Measurements from ENCODE around the gene UMODL1.

Gene UMODL1

DNA sequence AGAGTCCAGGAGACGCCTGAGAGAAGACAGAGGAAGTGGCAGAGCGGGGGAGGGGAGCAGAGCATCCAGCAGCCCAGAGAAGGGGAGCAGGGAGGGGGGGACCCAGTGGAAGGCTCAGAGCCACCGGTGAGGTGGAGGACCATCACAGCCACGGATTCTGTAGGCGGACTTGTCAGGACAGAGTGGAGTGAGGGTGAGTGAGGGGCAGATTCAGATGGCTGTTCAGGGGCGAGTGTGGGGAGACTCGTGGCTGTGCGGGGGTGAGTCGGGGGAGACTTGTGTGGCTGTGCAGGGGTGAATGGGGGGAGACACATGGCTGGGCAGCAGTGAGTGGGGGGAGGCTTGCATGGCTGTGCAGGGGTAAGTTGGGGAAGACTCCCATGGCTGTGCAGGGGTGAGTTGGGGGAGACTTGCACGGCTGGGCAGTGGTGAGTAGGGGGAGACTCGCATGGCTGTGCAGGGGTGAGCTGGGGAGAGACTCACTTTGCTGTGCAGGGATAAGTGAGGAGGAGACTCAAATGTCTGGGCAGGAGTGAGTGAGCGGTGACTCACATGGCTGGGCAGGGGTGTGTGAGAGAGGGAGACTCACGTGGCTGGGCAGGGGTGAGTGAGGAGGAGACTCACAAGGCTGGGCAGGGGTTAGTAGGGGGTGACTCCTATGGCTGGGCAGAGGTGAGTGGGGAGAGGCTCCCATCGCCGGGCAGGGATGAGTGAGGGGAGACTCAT lies 91.0 kb downstream of the UMODL1 start:
- Histone ChIP-seq H3K9ac (no peak overlapping the region), H3K79me2 (no peaks in the 10 kb centered on the region), H3K36me3 (ENCODE audit: control insufficient read depth, insufficient read depth, low read length) (no peaks in the 10 kb centered on the region), H3K27ac (no peak overlapping the region), H3K9me3 (ENCODE audit: control insufficient read depth, low read length) (no peaks in the 10 kb centered on the region), H3K4me2 (ENCODE audit: low read length) (no peak overlapping the region), H2AFZ (no peak overlapping the region), H3K4me1 (no peaks in the 10 kb centered on the region), H3K4me3 (ENCODE audit: low read depth, low read length) (no peak overlapping the region), H3K27me3 (ENCODE audit: control insufficient read depth, insufficient read depth, low read length) (no peaks in the 10 kb centered on the region)
- TF ChIP-seq, protein P1, sequence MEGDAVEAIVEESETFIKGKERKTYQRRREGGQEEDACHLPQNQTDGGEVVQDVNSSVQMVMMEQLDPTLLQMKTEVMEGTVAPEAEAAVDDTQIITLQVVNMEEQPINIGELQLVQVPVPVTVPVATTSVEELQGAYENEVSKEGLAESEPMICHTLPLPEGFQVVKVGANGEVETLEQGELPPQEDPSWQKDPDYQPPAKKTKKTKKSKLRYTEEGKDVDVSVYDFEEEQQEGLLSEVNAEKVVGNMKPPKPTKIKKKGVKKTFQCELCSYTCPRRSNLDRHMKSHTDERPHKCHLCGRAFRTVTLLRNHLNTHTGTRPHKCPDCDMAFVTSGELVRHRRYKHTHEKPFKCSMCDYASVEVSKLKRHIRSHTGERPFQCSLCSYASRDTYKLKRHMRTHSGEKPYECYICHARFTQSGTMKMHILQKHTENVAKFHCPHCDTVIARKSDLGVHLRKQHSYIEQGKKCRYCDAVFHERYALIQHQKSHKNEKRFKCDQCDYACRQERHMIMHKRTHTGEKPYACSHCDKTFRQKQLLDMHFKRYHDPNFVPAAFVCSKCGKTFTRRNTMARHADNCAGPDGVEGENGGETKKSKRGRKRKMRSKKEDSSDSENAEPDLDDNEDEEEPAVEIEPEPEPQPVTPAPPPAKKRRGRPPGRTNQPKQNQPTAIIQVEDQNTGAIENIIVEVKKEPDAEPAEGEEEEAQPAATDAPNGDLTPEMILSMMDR (IDR thresholded peaks at IDR 0.05): no peak

- no peak overlapping the region for H3K4me3 ChIP-seq (ENCODE audit: low read depth, low read length)
- no peaks in the 10 kb centered on the region for H3K27me3 ChIP-seq (ENCODE audit: control insufficient read depth, insufficient read depth, low read length)
- H3K4me2 ChIP-seq (ENCODE audit: low read length): no peak overlapping the region
- H3K27ac ChIP-seq: no peak overlapping the region
- no peaks in the 10 kb centered on the region for H3K36me3 ChIP-seq (ENCODE audit: control insufficient read depth, insufficient read depth, low read length)
- TF ChIP-seq, protein P1 (IDR thresholded peaks at IDR 0.05): no peak
- no peak overlapping the region for H3K9ac ChIP-seq
- no peaks in the 10 kb centered on the region for H3K9me3 ChIP-seq (ENCODE audit: control insufficient read depth, low read length)
- H2AFZ ChIP-seq: no peak overlapping the region
- no peaks in the 10 kb centered on the region for H3K79me2 ChIP-seq
- H3K4me1 ChIP-seq: no peaks in the 10 kb centered on the region
Measured at GRCh38 chr21:42162831-42163510, 91.9 kb downstream of the UMODL1 start.

DNA sequence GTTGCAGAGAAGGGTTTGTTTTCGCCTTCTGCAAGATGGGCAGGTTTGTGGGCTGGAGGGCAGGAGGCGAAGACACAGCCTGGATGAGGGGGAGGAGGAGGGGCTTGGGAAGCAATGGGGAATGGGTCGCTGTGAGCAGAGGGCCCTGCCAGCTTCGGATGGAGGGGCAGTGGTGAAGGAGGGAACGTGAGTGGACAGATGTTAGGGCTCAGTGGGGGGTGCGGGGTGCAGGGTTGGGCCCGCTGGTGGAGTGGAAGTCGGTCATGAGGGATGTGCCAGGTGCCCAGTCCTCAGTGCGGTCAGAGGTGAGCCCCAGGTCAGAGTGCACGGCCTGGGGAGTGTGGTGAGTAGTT lies 92.4 kb downstream of the UMODL1 start:
- Histone ChIP-seq H2AFZ (no peak overlapping the region), H3K9me3 (ENCODE audit: control insufficient read depth, low read length) (no peaks in the 10 kb centered on the region), H3K27ac (no peak overlapping the region), H3K4me2 (ENCODE audit: low read length) (no peak overlapping the region), H3K9ac (no peak overlapping the region), H3K27me3 (ENCODE audit: control insufficient read depth, insufficient read depth, low read length) (no peaks in the 10 kb centered on the region), H3K79me2 (no peaks in the 10 kb centered on the region), H3K36me3 (ENCODE audit: control insufficient read depth, insufficient read depth, low read length) (no peaks in the 10 kb centered on the region), H3K4me3 (ENCODE audit: low read depth, low read length) (no peak overlapping the region), H3K4me1 (no peaks in the 10 kb centered on the region)
- TF ChIP-seq, protein P1 (IDR thresholded peaks at IDR 0.05): no peak

DNA sequence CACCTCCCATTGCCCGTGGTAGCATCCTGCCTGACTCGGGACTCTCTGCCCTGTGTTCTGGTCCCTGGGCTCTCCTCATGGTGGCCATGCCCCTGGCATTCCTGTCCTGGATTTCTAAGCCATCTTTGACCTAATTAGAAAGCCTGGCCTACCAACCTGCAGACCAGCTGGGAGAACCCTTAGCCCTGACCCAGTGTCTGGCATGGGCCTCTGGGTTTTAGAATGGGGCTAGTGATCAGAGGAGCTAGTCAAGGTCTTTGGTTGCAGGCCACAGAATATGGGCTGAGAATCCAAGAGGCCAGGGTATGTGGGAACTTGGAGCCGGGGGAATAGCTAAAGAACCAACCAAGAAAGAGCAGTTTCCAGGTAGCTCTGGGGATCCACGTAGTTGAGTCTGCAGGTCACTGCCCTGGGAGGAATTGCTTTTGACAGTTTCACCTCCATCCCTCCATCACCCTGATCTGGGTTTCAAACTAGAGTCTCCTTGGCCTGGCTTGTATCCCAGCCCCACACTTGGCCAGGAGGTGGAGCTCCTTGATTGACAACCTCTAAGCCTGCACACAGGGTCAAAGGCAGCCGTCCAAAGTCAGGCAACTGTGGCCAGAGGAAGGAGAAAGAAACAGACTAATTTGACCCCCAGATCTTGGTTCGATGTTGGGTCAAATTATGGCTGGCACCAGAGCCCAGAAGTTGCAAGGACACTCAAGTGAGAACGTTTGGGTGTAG lies 93.1 kb downstream of the UMODL1 start:
- Histone ChIP-seq H3K4me2 (ENCODE audit: low read length) (no peak overlapping the region), H3K9ac (no peak overlapping the region), H3K4me1 (no peaks in the 10 kb centered on the region), H3K79me2 (no peaks in the 10 kb centered on the region), H3K27ac (no peak overlapping the region), H3K27me3 (ENCODE audit: control insufficient read depth, insufficient read depth, low read length) (no peaks in the 10 kb centered on the region), H3K9me3 (ENCODE audit: control insufficient read depth, low read length) (no peaks in the 10 kb centered on the region), H3K4me3 (ENCODE audit: low read depth, low read length) (no peak overlapping the region), H3K36me3 (ENCODE audit: control insufficient read depth, insufficient read depth, low read length) (no peaks in the 10 kb centered on the region), H2AFZ (no peak overlapping the region)
- TF ChIP-seq, protein P1 (IDR thresholded peaks at IDR 0.05): peak; percentile 42

Measured in parathyroid adenoma (tissue), 2 donors.